ENCODE results near the gene SUSD3. TPM values are rescaled to one million over a fixed set of nuclear protein-coding genes. Genes with fewer than 3 reads are reported as not detected.

Gene SUSD3
- polyA plus RNA-seq (2011; rRNA removed) (0.98 and 1.9 TPM in 2 replicates), polyA minus RNA-seq (2011; rRNA and poly(A)+ RNA removed) (0.57 and 1.6 TPM in 2 replicates)

DNA sequence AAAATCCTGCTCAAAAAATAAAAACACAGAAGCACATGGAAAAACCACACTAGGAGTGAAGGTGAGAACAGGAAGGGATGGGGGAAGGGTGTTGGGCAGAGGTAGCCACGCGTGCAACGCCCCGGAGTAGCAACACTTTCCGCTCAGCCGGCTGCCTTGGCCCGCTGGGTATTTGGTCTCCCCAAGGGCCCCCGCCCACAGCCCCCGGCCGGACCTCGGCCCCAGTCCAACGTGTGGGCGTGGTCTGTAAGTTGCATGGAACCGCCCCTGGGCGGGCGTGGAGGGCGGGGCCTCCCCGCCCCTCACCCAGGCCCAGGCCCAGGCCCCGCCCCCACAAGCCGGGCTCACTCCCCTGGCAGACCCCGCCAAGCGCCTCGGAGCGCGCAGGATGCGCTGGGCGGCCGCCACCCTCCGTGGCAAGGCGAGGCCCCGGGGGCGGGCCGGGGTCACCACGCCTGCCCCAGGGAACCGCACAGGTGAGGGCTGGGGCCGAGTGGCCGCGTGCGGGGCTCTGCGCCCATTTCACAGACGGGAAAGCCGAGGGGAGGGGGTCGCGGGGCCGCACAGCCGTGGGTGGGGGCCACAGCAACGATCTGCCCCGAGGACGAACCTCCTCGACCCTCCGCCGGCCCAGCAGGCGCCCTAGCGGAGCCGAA lies at the start of gene SUSD3:
SUSD3 (plus strand) TSS at position 347 of the 656 bp plus-strand sequence; CDS start at position 389, 42 bp downstream.
- CTCF ChIA-PET: interaction anchor here (2.3 kb wide), 1 partner anchor 55 kb away, joined by 4 read pairs; no protein-coding TSS in a partner anchor
- H3K4me3 ChIP-seq (ENCODE audit: low read depth, low read length): peak within 1 kb of the TSS; percentile 29
- TF ChIP-seq, protein P1, sequence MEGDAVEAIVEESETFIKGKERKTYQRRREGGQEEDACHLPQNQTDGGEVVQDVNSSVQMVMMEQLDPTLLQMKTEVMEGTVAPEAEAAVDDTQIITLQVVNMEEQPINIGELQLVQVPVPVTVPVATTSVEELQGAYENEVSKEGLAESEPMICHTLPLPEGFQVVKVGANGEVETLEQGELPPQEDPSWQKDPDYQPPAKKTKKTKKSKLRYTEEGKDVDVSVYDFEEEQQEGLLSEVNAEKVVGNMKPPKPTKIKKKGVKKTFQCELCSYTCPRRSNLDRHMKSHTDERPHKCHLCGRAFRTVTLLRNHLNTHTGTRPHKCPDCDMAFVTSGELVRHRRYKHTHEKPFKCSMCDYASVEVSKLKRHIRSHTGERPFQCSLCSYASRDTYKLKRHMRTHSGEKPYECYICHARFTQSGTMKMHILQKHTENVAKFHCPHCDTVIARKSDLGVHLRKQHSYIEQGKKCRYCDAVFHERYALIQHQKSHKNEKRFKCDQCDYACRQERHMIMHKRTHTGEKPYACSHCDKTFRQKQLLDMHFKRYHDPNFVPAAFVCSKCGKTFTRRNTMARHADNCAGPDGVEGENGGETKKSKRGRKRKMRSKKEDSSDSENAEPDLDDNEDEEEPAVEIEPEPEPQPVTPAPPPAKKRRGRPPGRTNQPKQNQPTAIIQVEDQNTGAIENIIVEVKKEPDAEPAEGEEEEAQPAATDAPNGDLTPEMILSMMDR (IDR thresholded peaks at IDR 0.05; ENCODE audit: insufficient read depth, low read depth, low read length): no peak
- no peaks in the 10 kb centered on the region for H3K36me3 ChIP-seq (ENCODE audit: control insufficient read depth, insufficient read depth, low read length)
- POLR2A ChIA-PET: no interaction called here
- H3K27me3 ChIP-seq (ENCODE audit: control insufficient read depth, insufficient read depth, low read length): no peaks in the 10 kb centered on the region
- DNase-seq (ENCODE audit: low read depth): no peak

DNA sequence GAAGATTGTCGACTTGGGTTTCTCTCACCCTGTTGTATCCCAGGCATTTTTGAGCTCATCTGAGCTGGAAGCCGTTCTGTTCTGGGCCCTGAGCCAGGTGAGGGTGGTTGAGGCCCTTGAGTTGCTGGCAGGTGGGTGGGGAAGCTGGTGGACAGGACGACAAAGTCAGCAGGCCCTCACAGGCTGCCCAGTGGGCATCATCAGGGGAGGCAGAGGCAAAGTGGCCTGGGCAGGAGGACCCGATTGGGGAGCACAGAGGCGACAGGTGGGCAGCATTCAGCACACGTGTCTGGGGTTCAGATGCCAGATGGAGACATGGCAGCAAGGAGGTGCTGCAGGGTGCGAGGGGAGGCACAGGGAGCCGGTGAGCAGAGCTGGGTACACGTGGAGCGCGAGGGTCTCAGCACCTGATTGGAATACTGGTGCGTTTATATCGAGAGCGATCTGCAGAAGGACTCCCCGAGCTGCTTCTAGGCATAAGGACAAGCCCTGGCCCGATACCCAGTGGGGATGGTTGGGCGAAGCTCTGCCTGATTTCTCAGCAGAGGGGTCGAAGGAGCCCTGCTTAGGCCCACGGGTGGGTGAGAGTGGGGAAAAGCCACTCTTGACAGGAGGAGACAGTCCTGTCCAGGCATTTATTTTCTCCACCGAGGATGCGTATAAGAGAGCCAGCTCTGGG lies 49.0 kb upstream of the SUSD3 start:
- DNase-seq (ENCODE audit: low read depth): no peak
- ChIA-PET CTCF (interaction anchor here (0.7 to 1.3 kb wide), 3 partner anchors 9 to 433 kb away, joined by 3 read pairs; no protein-coding TSS in a partner anchor), POLR2A (no interaction called here)
- TF ChIP-seq, protein P1 (IDR thresholded peaks at IDR 0.05; ENCODE audit: insufficient read depth, low read depth, low read length): no peak
- Histone ChIP-seq H3K36me3 (ENCODE audit: control insufficient read depth, insufficient read depth, low read length) (no peaks in the 10 kb centered on the region), H3K27me3 (ENCODE audit: control insufficient read depth, insufficient read depth, low read length) (no peaks in the 10 kb centered on the region), H3K4me3 (ENCODE audit: low read depth, low read length) (no peak overlapping the region)

DNA sequence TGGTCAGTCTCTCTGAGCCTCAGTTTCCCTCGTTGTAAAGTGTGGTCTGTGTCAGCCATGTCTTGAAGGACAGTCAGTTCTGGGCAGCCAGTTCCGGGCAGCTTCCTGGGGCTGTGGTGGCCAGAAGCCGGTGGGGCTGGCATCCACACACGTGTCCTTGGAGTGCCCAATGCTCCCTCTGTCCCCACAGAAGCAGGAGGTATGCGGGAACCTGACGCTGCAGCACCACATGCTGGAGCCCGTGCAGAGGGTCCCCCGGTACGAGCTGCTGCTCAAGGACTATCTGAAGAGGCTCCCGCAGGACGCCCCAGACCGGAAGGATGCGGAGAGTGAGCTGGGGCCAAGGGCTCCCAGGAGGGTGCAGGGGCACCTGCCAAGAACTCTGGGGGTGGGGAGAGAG lies 48.4 kb upstream of the SUSD3 start:
- CTCF ChIA-PET: interaction anchor here (0.7 to 1.3 kb wide), 2 partner anchors 8 to 432 kb away, joined by 3 read pairs; no protein-coding TSS in a partner anchor
- TF ChIP-seq, protein P1 (IDR thresholded peaks at IDR 0.05; ENCODE audit: insufficient read depth, low read depth, low read length): no peak
- DNase-seq (ENCODE audit: low read depth): no peak
- POLR2A ChIA-PET: no interaction called here
- H3K36me3 ChIP-seq (ENCODE audit: control insufficient read depth, insufficient read depth, low read length): no peaks in the 10 kb centered on the region
- H3K27me3 ChIP-seq (ENCODE audit: control insufficient read depth, insufficient read depth, low read length): no peaks in the 10 kb centered on the region
- H3K4me3 ChIP-seq (ENCODE audit: low read depth, low read length): no peak overlapping the region

DNA sequence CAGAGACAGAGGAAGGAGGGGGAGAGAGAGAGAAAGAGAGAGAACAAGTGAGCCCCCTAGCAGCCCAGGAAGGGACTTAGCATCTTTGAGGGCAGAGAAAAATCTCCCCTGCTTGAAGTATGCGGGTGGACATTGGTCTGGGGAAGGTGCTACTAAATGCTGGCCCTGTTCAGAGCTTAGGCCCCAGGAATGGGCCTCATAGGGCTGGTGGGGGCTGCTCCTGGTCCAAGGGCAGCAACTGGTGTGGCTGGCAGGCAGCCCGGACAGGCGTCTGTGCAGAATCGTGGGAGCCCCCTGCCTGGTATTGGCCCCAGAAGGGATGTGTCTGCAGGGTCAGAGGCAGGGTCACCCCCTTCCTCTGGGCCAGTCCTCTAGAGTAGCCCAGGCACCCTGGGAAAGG lies 47.8 kb upstream of the SUSD3 start:
- ChIA-PET CTCF (no interaction called here), POLR2A (no interaction called here)
- H3K4me3 ChIP-seq (ENCODE audit: low read depth, low read length): no peak overlapping the region
- no peak for DNase-seq (ENCODE audit: low read depth)
- H3K27me3 ChIP-seq (ENCODE audit: control insufficient read depth, insufficient read depth, low read length): no peaks in the 10 kb centered on the region
- TF ChIP-seq, protein P1 (IDR thresholded peaks at IDR 0.05; ENCODE audit: insufficient read depth, low read depth, low read length): no peak
- no peaks in the 10 kb centered on the region for H3K36me3 ChIP-seq (ENCODE audit: control insufficient read depth, insufficient read depth, low read length)

DNA sequence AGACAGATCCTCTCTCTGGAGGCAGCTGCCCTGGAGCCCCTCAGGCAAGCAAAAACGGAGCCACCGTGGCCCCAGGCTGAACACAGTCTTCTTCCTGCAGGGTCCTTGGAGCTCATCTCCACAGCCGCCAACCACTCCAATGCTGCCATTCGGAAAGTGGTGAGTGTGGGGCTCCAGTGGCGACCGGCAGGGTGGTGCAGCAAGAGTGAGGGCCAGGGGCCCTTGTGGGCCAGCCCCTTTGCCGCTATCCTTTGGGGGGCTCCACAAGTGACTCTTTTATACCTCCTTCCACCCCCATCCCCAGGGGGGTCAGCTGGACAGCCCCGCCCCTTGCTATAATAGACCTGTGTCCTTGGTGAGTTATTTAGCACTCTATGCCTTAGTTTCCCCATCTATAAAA lies 47.4 kb upstream of the SUSD3 start:
- no peak for DNase-seq (ENCODE audit: low read depth)
- H3K4me3 ChIP-seq (ENCODE audit: low read depth, low read length): no peak overlapping the region
- no peaks in the 10 kb centered on the region for H3K36me3 ChIP-seq (ENCODE audit: control insufficient read depth, insufficient read depth, low read length)
- ChIA-PET CTCF (no interaction called here), POLR2A (no interaction called here)
- TF ChIP-seq, protein P1 (IDR thresholded peaks at IDR 0.05; ENCODE audit: insufficient read depth, low read depth, low read length): no peak
- H3K27me3 ChIP-seq (ENCODE audit: control insufficient read depth, insufficient read depth, low read length): no peaks in the 10 kb centered on the region
